Measurements from ENCODE around the gene B4GALNT1. TPM values are rescaled to one million over a fixed set of nuclear protein-coding genes. Genes with fewer than 3 reads are reported as not detected.
"Not testable (repeated sequence)": the region's sequence is repeated elsewhere in the genome, so short reads cannot be mapped to it uniquely, and the experiment has no call there.

The B4GALNT1 gene
- total RNA-seq, 4 donors from 2014 or later, result 0.38 to 0.48 (median 0.42) TPM; not detected in 1

DNA sequence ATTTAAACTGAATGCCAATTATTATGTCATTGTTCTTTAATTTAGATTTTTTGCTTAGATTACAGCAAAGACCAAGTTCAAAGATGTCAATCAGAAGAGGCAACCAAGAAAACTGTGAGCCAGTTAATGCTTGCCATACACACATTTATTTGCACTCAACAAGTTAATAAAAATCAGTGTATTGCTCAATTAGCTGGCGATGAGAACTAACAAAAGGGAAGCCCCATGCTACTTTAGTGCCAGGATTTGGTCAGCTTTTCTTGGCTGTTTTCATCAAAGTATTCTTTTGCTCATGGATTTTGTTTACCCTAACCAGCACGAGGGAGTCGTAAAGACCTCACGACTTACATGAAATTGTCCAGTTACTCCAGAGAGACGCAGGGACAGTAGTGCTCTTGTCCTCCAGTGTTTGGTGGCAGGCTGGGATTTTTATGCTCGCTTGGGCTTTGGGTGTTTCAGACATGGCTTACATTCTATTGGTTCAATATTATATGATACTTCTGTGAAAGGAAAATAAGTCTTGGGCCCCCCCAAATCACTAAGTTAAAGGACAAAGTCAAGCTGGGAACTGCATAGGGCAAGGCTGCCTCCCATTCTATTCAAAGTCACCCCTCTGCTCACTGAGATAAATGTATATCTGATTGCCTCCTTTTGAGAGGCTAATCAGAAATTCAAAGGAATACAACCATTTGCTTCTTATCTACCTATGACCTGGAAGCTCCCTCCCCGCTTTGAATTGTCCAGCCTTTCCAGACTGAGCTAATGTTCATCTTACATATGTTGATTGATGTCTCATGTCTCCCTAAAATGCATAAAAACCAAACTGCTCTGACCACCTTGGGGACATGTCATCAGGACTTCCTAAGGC is 7.4 kb upstream of the B4GALNT1 start:
- no peak overlapping the region for H3K4me3 ChIP-seq
- H3K4me1 ChIP-seq, result no peaks in the 10 kb centered on the region
- no peak for DNase-seq (ENCODE audit: low spot score in 2 of 2)
- peaks cover 46% of the 10 kb centered on the region for H3K27me3 ChIP-seq
- TF ChIP-seq EP300 (IDR thresholded peaks at IDR 0.05) (no peak), POLR2A (IDR thresholded peaks at IDR 0.05) (no peak), POLR2AphosphoS5 (IDR thresholded peaks at IDR 0.05) (no peak)
- TF ChIP-seq, protein P1, sequence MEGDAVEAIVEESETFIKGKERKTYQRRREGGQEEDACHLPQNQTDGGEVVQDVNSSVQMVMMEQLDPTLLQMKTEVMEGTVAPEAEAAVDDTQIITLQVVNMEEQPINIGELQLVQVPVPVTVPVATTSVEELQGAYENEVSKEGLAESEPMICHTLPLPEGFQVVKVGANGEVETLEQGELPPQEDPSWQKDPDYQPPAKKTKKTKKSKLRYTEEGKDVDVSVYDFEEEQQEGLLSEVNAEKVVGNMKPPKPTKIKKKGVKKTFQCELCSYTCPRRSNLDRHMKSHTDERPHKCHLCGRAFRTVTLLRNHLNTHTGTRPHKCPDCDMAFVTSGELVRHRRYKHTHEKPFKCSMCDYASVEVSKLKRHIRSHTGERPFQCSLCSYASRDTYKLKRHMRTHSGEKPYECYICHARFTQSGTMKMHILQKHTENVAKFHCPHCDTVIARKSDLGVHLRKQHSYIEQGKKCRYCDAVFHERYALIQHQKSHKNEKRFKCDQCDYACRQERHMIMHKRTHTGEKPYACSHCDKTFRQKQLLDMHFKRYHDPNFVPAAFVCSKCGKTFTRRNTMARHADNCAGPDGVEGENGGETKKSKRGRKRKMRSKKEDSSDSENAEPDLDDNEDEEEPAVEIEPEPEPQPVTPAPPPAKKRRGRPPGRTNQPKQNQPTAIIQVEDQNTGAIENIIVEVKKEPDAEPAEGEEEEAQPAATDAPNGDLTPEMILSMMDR (IDR thresholded peaks at IDR 0.05), result no peak
- H3K27ac ChIP-seq, result no peak overlapping the region
- H3K36me3 ChIP-seq, result no peaks in the 10 kb centered on the region
- WGBS, result 69% methylated on average over 7 of the region's 7 CpGs
- H3K9me3 ChIP-seq, result no peaks in the 10 kb centered on the region

DNA sequence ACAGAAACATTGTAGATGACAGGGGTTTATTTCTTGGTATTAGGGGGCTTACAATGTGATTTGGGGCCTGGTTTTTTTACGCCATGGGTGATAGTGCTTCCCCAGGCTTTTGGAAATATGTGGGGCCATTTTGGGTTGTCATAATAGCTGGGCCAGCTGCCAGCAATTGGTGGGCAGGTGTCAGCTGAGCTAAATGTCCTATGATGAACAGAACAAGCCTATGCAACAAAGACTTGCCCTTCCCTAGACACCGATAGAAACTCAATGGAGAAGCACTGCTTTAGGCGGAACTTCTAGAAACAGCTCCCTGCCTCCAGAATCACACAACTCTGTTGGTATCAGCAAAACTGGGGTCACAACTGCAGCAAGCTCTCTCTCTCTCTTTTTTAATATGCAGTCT is 5.1 kb upstream of the B4GALNT1 start:
- TF ChIP-seq EP300 (IDR thresholded peaks at IDR 0.05) (no peak), POLR2A (IDR thresholded peaks at IDR 0.05) (no peak)
- TF ChIP-seq, protein P1 (IDR thresholded peaks at IDR 0.05), result no peak
- H3K36me3 ChIP-seq, result no peaks in the 10 kb centered on the region
- H3K4me3 ChIP-seq, result no peak overlapping the region
- WGBS, result 91% methylated on average over 3 of the region's 3 CpGs
- DNase-seq (ENCODE audit: low spot score in 2 of 2), result no peak
- no peaks in the 10 kb centered on the region for H3K9me3 ChIP-seq
- peaks cover 56% of the 10 kb centered on the region for H3K27me3 ChIP-seq
- H3K27ac ChIP-seq, result no peak overlapping the region
- peaks cover 5% of the 10 kb centered on the region for H3K4me1 ChIP-seq

DNA sequence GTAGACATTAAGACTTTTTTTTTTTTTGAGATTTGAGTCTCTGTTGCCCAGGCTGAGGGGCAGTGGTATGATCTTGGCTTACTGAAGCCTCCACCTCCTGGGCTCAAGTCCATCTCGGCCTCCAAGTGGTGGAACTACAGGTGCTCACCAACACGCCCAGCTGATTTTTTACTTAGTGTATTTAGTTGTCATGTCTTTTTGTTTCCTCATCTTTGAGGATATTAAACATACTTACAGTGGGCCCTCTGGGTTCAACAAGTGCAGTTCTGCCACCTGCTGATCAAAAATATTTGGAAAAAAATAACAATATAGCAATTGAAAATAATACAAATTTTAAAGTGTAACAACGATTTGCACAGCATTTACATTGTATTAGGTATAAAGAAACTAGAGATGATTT is 4.4 kb upstream of the B4GALNT1 start:
- H3K4me3 ChIP-seq, result no peak overlapping the region
- peaks cover 12% of the 10 kb centered on the region for H3K4me1 ChIP-seq
- H3K9me3 ChIP-seq, result no peaks in the 10 kb centered on the region
- peaks cover 60% of the 10 kb centered on the region for H3K27me3 ChIP-seq
- no peak for TF ChIP-seq POLR2AphosphoS5 (IDR thresholded peaks at IDR 0.05)
- TF ChIP-seq EP300 (IDR thresholded peaks at IDR 0.05), result no peak
- TF ChIP-seq POLR2A (IDR thresholded peaks at IDR 0.05), result no peak
- TF ChIP-seq, protein P1 (IDR thresholded peaks at IDR 0.05), result no peak
- WGBS, result 61% methylated on average over 3 of the region's 3 CpGs
- no peak overlapping the region for H3K27ac ChIP-seq
- H3K36me3 ChIP-seq, result no peaks in the 10 kb centered on the region
- DNase-seq (ENCODE audit: low spot score in 2 of 2), result no peak

GRCh38 chr12:57636731-57637130 is 3.7 kb upstream of the B4GALNT1 start:
- Histone ChIP-seq H3K27me3 (peaks cover 62% of the 10 kb centered on the region), H3K4me1 (peaks cover 19% of the 10 kb centered on the region)
- 75% methylated on average over 9 of the region's 9 CpGs for WGBS
- H3K27ac ChIP-seq; H3K4me3 ChIP-seq; DNase-seq (ENCODE audit: low spot score in 2 of 2); H3K36me3 ChIP-seq; H3K9me3 ChIP-seq: not testable (repeated sequence)

GRCh38 chr12:57632073-57632957 is 686 bp downstream of the B4GALNT1 start:
- H3K4me3 ChIP-seq, result peak overlapping the region; percentile 57
- no peak for TF ChIP-seq POLR2A (IDR thresholded peaks at IDR 0.05)
- TF ChIP-seq, protein P1 (IDR thresholded peaks at IDR 0.05), result no peak
- no peak for TF ChIP-seq POLR2AphosphoS5 (IDR thresholded peaks at IDR 0.05)
- TF ChIP-seq EP300 (IDR thresholded peaks at IDR 0.05), result no peak
- H3K27ac ChIP-seq, result no peak overlapping the region
- peaks cover 75% of the 10 kb centered on the region for H3K27me3 ChIP-seq
- no peaks in the 10 kb centered on the region for H3K36me3 ChIP-seq
- H3K4me1 ChIP-seq, result peaks cover 28% of the 10 kb centered on the region
- under 1% methylated on average over 29 of the region's 67 CpGs for WGBS
- peak; percentile 67 to 68 for DNase-seq (ENCODE audit: low spot score in 2 of 2)
- H3K9me3 ChIP-seq, result no peaks in the 10 kb centered on the region
